Activated effector memory CD4-positive, alpha-beta T cell treated with Interleukin-2 at 50 U/mL for 16 hours (primary cell): ENCODE data around the gene HM13.
"Not testable (repeated sequence)": the region's sequence is repeated elsewhere in the genome, so short reads cannot be mapped to it uniquely, and the experiment has no call there.

Experiments used
- DNase-seq: peaks from one replicate; pipeline ENCODE4 v3.0.0-alpha.2; 2020

The HM13 gene

DNA sequence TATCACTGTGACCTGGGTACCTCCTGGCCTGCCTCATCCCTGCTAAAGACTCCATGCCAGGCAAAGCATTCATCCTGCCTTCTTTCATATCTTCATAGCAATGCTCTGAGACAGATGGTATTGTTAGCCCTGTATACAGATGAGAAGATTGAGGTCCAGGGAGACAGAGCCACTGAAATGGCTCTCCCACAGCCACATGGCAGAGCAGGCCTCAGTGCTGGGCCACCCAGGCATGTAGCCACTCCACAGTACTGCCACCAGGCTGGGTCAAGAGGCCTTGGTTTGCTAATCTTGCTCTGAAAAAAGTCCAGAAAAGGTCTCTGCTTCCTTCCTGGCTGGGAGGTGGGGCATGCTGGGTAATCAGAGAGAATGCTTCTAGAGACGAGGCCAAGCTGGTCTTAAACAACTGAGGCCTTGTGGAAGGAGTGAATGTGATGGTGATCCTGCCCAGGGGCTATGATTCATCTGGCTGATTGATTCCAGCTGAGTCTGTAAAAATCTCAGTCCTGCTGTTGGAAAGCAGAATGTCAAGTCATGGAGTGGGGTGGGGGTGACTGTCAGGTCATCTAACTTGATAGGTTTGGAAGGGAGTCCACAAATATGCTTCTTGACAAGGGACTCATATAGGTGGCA, 29.8 kb downstream of the HM13 start:
- no peak for DNase-seq

DNA sequence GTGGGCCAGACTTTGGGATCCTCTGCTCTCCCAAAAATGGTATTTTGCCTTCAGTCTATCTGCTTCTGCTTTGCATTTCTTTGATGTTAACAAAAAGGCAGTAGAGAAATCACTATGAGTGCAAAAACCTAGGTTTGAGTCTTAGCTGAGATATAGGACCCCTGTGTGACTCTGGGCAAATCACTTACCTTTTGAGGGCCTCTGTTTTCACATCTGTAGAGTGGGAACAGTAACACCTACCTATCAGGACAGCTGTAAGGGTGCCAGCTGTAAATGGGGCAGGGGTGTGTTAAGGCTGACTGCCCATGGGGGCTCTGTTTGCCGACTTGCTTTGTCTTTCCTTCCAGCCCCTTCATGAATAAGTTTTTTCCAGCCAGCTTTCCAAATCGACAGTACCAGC, 30.4 kb downstream of the HM13 start:
- DNase-seq = no peak

- DNase-seq = not testable (repeated sequence)
These were observed 31.4 kb downstream of the HM13 start for GRCh38 chr20:31545621-31546040.

DNA sequence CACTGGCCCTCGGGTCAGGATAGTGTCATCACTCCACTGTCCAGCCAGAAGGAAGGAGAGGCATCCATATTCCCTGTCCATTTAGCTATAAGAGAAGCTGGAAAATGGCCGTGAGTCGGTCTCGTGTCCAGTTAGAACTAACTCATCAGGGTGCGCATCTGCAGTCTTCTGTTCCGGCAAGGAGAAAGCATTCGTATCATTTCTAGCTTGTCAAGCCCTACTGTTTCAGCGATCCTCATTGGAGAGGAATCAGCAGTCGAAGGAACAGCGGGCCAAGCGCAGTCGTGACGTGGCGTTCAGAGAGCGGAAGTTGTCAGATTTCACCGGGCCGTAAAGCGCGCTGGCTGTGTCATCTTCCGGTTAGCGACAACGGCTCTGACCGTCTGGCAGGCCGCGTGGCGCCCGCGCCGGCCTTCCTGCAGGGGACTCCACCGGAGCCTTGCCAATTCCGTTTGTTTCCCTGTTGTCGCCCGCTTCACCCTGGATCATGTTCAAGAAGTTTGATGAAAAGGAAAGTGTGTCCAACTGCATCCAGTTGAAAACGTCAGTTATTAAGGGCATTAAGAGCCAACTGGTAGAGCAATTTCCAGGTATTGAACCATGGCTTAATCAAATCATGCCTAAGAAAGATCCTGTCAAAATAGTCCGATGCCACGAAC, 32.9 kb downstream of the HM13 start:
- DNase-seq = peak; percentile 71

DNA sequence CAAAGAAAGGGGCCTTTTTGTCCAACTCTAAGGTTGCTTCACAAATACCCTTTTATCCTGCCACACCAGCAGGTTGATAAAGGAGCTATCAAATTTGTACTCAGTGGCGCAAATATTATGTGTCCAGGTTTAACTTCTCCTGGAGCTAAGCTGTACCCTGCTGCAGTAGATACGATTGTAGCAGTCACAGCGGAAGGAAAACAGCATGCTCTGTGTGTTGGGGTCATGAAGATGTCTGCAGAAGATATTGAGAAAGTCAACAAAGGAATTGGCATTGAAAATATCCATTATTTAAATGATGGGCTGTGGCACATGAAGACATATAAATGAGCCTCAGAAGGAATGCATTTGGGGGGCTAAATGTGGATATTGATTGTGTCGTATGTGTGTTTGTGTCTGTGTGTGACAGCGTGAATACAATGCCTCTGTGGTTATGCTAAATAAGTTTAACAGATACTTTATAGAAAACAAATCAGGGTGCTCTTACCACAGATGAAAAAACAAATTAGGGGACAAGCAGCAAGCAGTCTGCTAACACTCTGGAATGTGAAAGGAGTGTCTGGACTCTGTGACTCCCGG, 33.6 kb downstream of the HM13 start:
- no peak for DNase-seq

DNA sequence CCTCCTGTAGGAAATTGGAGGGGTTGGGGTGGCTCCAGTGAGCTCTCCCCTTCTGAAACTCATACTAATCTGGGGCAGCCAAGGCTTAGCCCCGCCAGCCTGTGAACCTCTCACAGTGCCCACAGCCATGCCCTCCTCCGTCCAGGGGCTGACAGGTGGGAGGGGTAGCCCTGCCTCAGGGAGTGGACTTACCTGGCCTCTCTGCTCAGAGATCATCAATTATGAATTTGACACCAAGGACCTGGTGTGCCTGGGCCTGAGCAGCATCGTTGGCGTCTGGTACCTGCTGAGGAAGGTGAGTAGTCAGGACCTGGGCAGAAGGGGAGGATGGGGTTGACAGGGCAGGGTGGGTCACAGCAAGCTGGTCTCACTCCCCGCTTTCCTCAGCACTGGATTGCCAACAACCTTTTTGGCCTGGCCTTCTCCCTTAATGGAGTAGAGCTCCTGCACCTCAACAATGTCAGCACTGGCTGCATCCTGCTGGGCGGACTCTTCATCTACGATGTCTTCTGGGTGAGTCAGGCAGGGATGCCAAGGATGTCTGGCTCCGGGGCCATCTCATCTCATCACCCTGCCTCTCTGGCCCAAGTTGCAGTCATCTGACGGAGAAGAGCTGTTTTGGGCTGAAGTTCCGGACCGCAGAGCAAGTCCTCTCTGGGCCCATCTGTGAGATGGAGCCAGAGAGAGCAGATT, 34.7 kb downstream of the HM13 start:
- no peak for DNase-seq

DNA sequence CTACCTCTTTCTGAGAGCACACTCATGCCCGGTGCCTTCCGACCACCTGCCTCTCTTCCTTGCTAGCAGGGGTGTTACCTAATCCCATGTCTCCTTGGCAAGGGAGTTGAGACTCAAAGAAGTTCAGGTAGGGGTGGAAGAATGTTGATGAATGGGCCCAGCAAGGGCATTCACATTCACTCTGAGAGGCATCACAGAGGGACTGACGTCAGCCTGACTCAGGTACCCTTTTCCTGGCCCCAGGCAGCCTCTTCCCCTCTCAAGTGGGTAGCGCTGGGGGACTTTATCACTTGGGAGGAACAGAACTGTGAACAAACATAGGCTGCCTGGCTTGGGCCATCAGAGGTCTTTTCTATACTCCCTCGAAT, 35.3 kb downstream of the HM13 start:
- DNase-seq = no peak

DNA sequence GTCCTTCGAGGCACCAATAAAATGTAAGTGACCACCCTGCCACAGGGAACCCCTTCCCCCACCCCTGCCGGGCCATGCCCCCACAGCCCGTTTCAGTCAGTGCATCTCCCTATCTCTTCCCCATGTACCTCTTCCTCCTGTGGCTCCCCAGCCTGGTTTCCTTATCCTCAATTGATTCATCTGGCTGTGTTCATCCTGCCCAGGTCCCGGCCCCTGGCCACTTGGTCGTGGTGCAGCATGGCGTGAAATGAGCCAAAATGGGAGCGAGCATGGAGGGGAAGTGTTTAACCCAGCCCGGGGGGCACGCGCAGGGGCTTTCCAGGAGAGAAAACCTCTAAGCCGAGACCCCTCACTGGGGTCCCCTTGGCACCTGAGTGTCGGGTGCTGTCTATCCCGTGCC, 35.9 kb downstream of the HM13 start:
- no peak for DNase-seq

DNA sequence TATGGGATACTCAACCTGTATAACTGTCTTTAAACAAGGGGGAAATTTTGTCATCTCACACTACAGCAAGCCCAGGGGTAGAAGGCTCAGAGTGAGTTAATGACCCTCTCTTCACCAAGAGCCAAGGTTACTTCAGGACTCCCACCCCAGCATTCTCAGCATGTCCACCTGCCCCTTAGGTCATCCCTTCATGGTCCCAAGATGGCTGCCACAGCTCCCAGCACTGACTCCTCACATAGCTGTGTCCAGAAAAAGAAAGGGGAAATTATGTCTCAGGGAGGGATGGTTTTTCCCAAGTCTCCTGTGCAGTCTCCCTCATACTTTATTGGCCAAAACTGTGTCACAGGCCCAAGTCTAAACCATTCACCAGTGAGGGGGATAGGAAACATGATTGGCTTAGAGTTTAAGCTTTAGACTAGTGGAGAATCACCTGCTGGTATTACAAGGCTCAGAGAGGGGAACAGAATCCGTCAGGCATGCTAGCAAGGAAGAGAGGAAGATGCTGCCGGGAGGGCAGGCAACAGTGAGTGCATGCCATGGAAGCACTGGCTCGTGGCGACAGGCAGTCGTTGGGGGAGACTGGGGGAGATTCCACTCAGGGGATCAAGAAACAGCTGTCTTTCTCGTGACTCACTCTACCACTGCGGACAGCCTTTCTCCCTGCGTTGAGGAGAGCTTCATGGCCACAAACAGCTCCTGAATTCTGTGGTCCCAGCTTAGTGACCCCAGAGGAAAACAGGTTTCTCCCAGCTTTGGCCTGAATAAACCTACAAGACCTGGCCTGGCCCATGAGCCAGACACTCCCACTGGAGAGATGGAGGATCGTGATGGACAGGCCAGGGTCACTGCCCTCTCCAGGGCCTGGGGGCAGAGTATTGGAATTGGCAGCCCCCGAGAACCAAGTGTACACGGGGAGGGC, 37.2 kb downstream of the HM13 start:
- DNase-seq = no peak

GRCh38 chr20:31555203-31555775, 41.0 kb downstream of the HM13 start:
- no peak for DNase-seq

DNA sequence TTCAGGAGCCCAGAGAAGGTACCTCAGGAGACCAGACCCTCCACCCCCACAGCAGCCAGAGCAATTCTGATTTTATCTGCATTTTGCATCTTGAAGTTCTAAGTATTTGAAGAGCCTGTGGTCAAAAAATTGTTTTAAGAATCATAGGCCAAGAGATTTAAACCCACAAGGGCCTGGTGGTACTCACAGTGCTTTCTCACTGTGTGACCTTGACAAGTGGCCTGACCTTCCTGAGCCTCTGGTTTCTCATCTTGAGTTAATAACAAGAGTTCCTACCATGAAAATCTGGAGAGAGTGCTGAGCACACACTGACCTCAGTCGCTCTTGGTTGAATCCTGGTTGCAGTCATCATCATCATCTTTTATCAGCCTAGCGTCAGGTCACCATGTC, 45.5 kb downstream of the HM13 start:
- no peak for DNase-seq

- DNase-seq = peak; percentile 58
These were observed 46.0 kb downstream of the HM13 start for GRCh38 chr20:31560094-31560745.

DNA sequence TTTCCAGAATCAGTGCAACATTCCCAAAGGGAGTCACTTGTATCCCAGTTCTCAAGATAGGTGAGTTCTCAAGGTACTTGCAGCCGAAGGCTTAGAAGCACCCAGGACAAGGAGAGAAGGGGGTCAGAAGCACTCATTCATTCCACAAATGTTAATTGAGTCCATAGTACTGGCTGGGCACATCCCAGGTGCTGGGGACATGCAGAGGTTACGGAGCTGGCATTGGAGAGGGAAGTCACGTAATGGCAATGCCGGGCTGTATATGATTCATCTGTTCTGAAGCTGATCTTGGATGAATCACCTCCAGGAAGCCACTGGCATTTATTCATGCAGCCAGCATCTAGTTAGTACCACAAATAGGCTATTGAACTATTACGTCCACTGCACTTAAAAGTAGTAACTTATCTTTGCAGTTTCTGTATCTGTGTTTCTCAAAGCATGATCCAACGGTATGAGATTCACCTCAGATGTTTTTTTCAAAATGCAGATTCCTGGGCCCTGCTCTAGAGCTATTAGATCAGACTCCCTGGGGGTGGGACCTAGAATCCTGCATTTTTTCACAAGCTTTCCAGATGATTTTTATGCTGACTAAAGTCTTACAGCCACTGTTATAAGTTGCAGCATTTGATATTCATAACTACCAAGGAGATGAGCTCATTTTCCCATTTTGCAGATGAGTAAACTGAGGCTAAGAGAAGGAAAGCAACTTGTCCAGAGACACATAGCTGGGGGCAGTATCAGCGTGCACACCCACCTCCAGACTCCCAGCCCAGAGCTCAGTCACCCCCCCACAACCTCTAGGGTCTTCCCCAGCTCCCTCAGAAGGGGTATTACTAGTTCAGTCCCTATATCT, 46.7 kb downstream of the HM13 start:
- DNase-seq = no peak

DNA sequence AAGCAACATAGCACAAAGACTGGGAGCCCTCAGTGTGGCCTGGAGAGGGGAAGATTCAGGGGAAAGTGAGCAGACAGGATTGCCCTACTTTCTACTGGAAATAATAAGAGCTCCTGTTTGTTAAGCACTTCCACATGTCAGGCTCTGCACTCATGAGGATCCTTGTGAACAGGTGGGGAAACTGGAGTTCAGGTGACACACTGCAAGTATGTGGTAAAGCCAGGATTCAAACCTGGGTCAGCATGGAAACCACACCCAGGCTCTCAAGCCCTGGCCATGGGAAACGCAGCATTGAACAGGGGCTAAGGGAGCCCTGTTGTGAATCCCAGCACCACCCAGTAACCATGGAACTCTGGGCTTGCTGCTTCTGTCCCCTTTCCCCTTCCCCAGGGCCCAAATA, 48.0 kb downstream of the HM13 start:
- no peak for DNase-seq

DNA sequence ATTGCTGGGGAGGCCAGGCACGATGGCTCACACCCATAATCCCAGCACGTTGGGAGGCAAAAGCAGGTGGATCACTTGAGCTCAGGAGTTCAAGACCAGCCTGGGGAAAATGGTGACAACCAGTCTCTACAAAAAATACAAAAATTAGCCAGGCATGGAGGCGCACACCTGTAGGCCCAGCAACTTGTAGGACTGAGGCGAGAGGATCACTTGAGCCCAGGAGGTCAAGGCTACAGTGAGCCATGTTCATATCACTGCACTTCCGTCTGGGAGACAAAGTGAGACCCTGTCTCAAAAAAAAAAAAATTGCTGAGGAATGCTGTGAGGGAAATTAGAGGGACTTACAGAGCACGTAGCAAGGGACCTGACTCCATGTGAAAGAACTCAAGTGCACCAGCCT, 50.0 kb downstream of the HM13 start:
- no peak for DNase-seq

DNA sequence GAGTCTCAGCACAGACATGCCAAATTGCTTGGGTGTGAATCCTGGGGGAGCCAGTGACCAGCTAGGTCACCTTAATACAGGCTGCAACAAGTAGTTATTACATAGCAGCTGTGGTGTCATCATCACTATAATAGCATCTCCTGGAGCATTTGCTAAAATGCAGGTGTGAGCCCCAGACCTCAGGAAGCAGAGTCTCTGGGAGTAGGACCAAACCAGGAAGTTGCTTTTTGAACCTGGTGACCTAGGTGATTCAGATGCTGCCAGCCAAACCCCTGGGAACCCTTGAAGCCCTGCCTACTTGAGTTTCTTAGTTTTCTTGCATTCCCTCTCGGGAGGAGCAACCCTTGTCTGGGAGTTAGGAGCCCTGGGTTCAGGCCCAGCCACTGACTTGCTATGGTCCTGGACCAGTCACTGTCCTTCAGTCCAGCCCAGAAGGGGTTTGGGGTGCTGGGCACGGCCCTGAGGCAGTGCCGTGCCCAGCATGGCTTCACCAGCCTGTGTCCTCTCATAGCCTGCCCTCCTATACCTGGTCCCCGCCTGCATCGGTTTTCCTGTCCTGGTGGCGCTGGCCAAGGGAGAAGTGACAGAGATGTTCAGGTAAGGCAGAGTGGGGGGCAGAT, 51.6 kb downstream of the HM13 start:
- no peak for DNase-seq

DNA sequence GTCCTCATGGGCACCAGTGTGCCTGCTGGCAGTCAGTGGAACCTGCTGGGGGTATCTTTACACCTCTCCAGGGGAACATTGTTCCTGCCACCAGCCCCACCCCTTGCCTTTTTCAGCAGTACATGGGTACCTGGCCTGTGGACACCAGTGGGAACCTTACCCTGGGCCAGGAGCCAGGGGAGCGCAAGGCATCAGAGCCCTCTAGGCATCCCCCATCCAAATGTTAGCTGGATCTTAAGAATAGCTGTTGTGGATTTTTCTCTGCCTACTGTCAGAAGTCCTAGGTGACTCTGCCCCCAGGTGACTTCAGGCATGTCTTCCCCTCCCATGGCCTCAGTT, 52.0 kb downstream of the HM13 start:
- no peak for DNase-seq

- no peak for DNase-seq
These were observed 52.6 kb downstream of the HM13 start for GRCh38 chr20:31566658-31567379.

DNA sequence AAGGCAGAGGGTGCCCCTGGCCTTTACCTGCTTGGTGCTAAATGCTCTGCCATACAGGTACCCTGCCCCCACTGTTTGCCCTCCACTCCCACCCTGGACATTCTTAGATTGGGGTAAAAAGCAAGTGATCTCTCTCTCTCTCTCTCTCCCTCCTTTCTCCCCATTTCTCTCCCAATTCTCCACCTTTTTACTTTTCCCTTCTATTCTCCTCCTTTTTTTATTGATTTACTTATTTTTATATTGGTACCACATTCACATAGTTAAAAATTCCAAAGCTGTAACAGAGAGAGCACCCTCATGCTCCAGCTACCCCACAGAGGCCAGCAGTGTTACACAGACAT, 53.1 kb downstream of the HM13 start:
- DNase-seq = no peak

DNA sequence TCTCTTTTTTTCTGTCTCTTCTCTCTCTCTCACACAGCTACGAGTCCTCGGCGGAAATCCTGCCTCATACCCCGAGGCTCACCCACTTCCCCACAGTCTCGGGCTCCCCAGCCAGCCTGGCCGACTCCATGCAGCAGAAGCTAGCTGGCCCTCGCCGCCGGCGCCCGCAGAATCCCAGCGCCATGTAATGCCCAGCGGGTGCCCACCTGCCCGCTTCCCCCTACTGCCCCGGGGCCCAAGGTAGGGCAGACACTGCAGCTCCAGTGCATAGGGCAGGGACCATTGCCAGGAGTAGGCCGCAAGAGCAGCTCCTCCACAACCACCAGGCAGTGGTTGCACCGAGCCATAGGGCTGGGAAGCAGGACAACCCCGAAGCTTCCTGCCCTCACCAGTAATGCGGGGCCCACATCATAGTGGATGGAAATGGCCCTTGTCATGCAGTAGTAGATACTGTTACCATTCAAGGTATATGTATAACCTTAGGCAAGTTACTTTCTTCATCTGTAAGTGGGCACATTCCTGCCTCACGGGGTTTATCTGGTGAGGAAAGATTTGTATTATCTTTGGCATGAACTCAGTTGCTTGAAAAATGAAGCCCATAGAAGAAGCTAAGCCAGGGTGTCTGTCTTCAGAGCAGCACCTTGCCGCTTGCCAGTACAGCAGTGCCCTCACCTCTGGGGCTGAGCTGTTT, 53.9 kb downstream of the HM13 start:
- no peak for DNase-seq
